Spinal cord (tissue), 10 donors: ENCODE results near the gene ALLC. TPM values are rescaled to one million over a fixed set of nuclear protein-coding genes. Genes with fewer than 3 reads are reported as not detected.
A peak's percentile ranks its signal among the peaks of the same experiment; 100 is the strongest.

Experiments
- DNase-seq, 6 donors: peaks; one replicate each; pipeline versions ENCODE4 v3.0.0 to v3.0.0-alpha.2; 2013 to 2015; ENCODE audit warnings: low spot score in 6 of 6, low read depth in 4 of 6
- H3K27ac ChIP-seq: one replicate; pipeline ENCODE4 v1.5.1; 2013; ENCODE audit warnings: low read depth, low read length, control low read depth
- H3K27me3 ChIP-seq: one replicate; pipeline ENCODE4 v1.6.1; 2013; ENCODE audit warnings: low read length; ENCODE audit not compliant: control insufficient read depth, insufficient read depth
- H3K36me3 ChIP-seq: one replicate; pipeline ENCODE4 v1.6.1; 2013; ENCODE audit warnings: low read length; ENCODE audit not compliant: control insufficient read depth, insufficient read depth
- H3K4me1 ChIP-seq: one replicate; pipeline ENCODE4 v1.6.1; 2013; ENCODE audit warnings: low read length; ENCODE audit not compliant: control insufficient read depth, insufficient read depth
- H3K4me3 ChIP-seq: one replicate; pipeline ENCODE4 v1.5.1; 2013; ENCODE audit warnings: low read depth, low read length, control low read depth
- H3K9me3 ChIP-seq: one replicate; pipeline ENCODE4 v1.6.1; 2013; ENCODE audit warnings: low read length; ENCODE audit not compliant: control insufficient read depth, insufficient read depth
- WGBS: methylation state at CpG from one replicate; pipeline ENCODE4 v1.1.5; 2013; ENCODE audit warnings: missing lambda C conversion rate; ENCODE audit not compliant: insufficient coverage; 5-methylcytosine and 5-hydroxymethylcytosine counted together
- polyA plus RNA-seq, 2 donors: library from polyadenylated mRNA; unstranded; fragments of 120-200 nt; gene quantifications; one replicate each; pipeline ENCODE4 v1.2.1, GENCODE V29; 2013; ENCODE audit not compliant: insufficient read length in 2 of 2
- total RNA-seq, 2 donors: library from RNA; depleted of rRNA in 1 of 2; stranded (reverse); fragments of 120-200 nt in 1 of 2; fragments of >200 nt in 1 of 2; gene quantifications; one replicate each; pipeline versions ENCODE4 v1.2.3 to v1.2.4, GENCODE V29; 2013 to 2014
- donor health status: healthy.

ALLC gene
- total and polyA plus RNA-seq, 4 donors = 0.71 to 8.2 (median 1.6) TPM

GRCh38 chr2:3706892-3707291, 48.9 kb downstream of the ALLC start:
- peaks cover 12% of the 10 kb centered on the region for H3K4me1 ChIP-seq
- H3K36me3 ChIP-seq = no peaks in the 10 kb centered on the region
- peaks cover 16% of the 10 kb centered on the region for H3K27me3 ChIP-seq
- DNase-seq = peak in 1 of 6 donors; percentile 49
- WGBS = no CpG with 5 or more reads among the region's 5 CpGs
- H3K9me3 ChIP-seq = no peaks in the 10 kb centered on the region
- no peak overlapping the region for H3K4me3 ChIP-seq
- peak overlapping the region; percentile 27 for H3K27ac ChIP-seq

- no peaks in the 10 kb centered on the region for H3K36me3 ChIP-seq
- WGBS = 55% methylated on average over 3 of the region's 4 CpGs
- peak in 1 of 6 donors; percentile 27 for DNase-seq
- peaks cover 7% of the 10 kb centered on the region for H3K4me1 ChIP-seq
- no peak overlapping the region for H3K27ac ChIP-seq
- no peaks in the 10 kb centered on the region for H3K9me3 ChIP-seq
- peaks cover 4% of the 10 kb centered on the region for H3K27me3 ChIP-seq
- H3K4me3 ChIP-seq = no peak overlapping the region
These were observed 50.6 kb downstream of the ALLC start for GRCh38 chr2:3708576-3708975.

GRCh38 chr2:3709225-3709624, 51.2 kb downstream of the ALLC start:
- Histone ChIP-seq H3K36me3 (no peaks in the 10 kb centered on the region), H3K4me1 (peaks cover 2% of the 10 kb centered on the region), H3K9me3 (no peaks in the 10 kb centered on the region), H3K4me3 (no peak overlapping the region), H3K27ac (no peak overlapping the region), H3K27me3 (no peaks in the 10 kb centered on the region)
- 90% methylated on average over 2 of the region's 6 CpGs for WGBS
- DNase-seq = peak in 1 of 6 donors; percentile 36

- no peaks in the 10 kb centered on the region for H3K9me3 ChIP-seq
- DNase-seq = no peak
- no peak overlapping the region for H3K4me3 ChIP-seq
- H3K4me1 ChIP-seq = peaks cover 2% of the 10 kb centered on the region
- WGBS = 33% methylated on average over 1 of the region's 3 CpGs
- H3K36me3 ChIP-seq = no peaks in the 10 kb centered on the region
- no peaks in the 10 kb centered on the region for H3K27me3 ChIP-seq
- H3K27ac ChIP-seq = no peak overlapping the region
These were observed 54.4 kb downstream of the ALLC start for GRCh38 chr2:3712424-3712823.

GRCh38 chr2:3712831-3713503, 55.0 kb downstream of the ALLC start:
- no peaks in the 10 kb centered on the region for H3K36me3 ChIP-seq
- 86% methylated on average over 5 of the region's 10 CpGs for WGBS
- DNase-seq = peak in 2 of 6 donors; percentile 17 to 75
- H3K27me3 ChIP-seq = no peaks in the 10 kb centered on the region
- H3K27ac ChIP-seq = peak overlapping the region; percentile 29
- no peak overlapping the region for H3K4me3 ChIP-seq
- no peaks in the 10 kb centered on the region for H3K9me3 ChIP-seq
- H3K4me1 ChIP-seq = no peaks in the 10 kb centered on the region

GRCh38 chr2:3718679-3719078, 60.7 kb downstream of the ALLC start:
- no peak for DNase-seq
- no peak overlapping the region for H3K27ac ChIP-seq
- H3K27me3 ChIP-seq = no peaks in the 10 kb centered on the region
- WGBS = 83% methylated on average over 7 of the region's 8 CpGs
- H3K36me3 ChIP-seq = no peaks in the 10 kb centered on the region
- H3K9me3 ChIP-seq = peaks cover 2% of the 10 kb centered on the region
- H3K4me1 ChIP-seq = no peaks in the 10 kb centered on the region
- H3K4me3 ChIP-seq = no peak overlapping the region

GRCh38 chr2:3725002-3725401, 67.0 kb downstream of the ALLC start:
- Histone ChIP-seq H3K36me3 (no peaks in the 10 kb centered on the region), H3K9me3 (no peaks in the 10 kb centered on the region), H3K27me3 (no peaks in the 10 kb centered on the region), H3K4me1 (peaks cover 12% of the 10 kb centered on the region), H3K4me3 (no peak overlapping the region), H3K27ac (no peak overlapping the region)
- 96% methylated on average over 11 of the region's 11 CpGs for WGBS
- DNase-seq = no peak

GRCh38 chr2:3725458-3726250, 67.7 kb downstream of the ALLC start:
- no peaks in the 10 kb centered on the region for H3K9me3 ChIP-seq
- DNase-seq = no peak
- H3K36me3 ChIP-seq = no peaks in the 10 kb centered on the region
- H3K4me3 ChIP-seq = no peak overlapping the region
- H3K27ac ChIP-seq = no peak overlapping the region
- H3K27me3 ChIP-seq = no peaks in the 10 kb centered on the region
- 87% methylated on average over 17 of the region's 23 CpGs for WGBS
- peaks cover 12% of the 10 kb centered on the region for H3K4me1 ChIP-seq

GRCh38 chr2:3726511-3726910, 68.5 kb downstream of the ALLC start:
- WGBS = 94% methylated on average over 9 of the region's 10 CpGs
- no peaks in the 10 kb centered on the region for H3K27me3 ChIP-seq
- H3K27ac ChIP-seq = no peak overlapping the region
- H3K9me3 ChIP-seq = no peaks in the 10 kb centered on the region
- H3K4me3 ChIP-seq = no peak overlapping the region
- H3K4me1 ChIP-seq = peaks cover 12% of the 10 kb centered on the region
- no peak for DNase-seq
- no peaks in the 10 kb centered on the region for H3K36me3 ChIP-seq
